PC-9 (cell line): ENCODE results near the gene CTAG1A.

Source experiments
- CTCF ChIP-seq: fragments of 200-600 bp; sonication (generic); conservative IDR thresholded peaks from 2 replicates; pipeline ENCODE4 v1.6.1; 2017; ENCODE audit warnings: mixed run types, antibody characterized with exemption, mild to moderate bottlenecking, moderate library complexity
- EZH2 ChIP-seq: fragments of 200-600 bp; sonication (generic); IDR thresholded peaks from 2 replicates; pipeline ENCODE4 v1.8.0; 2017; ENCODE audit warnings: antibody characterized with exemption, low read depth

- TF ChIP-seq CTCF = no peak
- no peak for TF ChIP-seq EZH2
Observed at GRCh38 chrX:154600759-154601374, 15.9 kb downstream of the CTAG1A start.
